ENCODE measurements around the gene LIN28A.

- TF ChIP-seq, protein P1, sequence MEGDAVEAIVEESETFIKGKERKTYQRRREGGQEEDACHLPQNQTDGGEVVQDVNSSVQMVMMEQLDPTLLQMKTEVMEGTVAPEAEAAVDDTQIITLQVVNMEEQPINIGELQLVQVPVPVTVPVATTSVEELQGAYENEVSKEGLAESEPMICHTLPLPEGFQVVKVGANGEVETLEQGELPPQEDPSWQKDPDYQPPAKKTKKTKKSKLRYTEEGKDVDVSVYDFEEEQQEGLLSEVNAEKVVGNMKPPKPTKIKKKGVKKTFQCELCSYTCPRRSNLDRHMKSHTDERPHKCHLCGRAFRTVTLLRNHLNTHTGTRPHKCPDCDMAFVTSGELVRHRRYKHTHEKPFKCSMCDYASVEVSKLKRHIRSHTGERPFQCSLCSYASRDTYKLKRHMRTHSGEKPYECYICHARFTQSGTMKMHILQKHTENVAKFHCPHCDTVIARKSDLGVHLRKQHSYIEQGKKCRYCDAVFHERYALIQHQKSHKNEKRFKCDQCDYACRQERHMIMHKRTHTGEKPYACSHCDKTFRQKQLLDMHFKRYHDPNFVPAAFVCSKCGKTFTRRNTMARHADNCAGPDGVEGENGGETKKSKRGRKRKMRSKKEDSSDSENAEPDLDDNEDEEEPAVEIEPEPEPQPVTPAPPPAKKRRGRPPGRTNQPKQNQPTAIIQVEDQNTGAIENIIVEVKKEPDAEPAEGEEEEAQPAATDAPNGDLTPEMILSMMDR (IDR thresholded peaks at IDR 0.05), result no peak
- no peak for TF ChIP-seq POLR2A (IDR thresholded peaks at IDR 0.05)
Observed at GRCh38 chr1:26361605-26362122, 49.0 kb upstream of the LIN28A start.
